ENCODE results near the gene DOCK10. TPM values are rescaled to one million over a fixed set of nuclear protein-coding genes. Genes with fewer than 3 reads are reported as not detected.

DOCK10 gene
- total RNA-seq, 2 donors from 2014 or later, result 2.0 to 3.4 TPM

GRCh38 chr2:224832207-224832606 is 210.1 kb downstream of the DOCK10 start:
- H3K4me3 ChIP-seq, result no peak overlapping the region
- TF ChIP-seq, protein P1, sequence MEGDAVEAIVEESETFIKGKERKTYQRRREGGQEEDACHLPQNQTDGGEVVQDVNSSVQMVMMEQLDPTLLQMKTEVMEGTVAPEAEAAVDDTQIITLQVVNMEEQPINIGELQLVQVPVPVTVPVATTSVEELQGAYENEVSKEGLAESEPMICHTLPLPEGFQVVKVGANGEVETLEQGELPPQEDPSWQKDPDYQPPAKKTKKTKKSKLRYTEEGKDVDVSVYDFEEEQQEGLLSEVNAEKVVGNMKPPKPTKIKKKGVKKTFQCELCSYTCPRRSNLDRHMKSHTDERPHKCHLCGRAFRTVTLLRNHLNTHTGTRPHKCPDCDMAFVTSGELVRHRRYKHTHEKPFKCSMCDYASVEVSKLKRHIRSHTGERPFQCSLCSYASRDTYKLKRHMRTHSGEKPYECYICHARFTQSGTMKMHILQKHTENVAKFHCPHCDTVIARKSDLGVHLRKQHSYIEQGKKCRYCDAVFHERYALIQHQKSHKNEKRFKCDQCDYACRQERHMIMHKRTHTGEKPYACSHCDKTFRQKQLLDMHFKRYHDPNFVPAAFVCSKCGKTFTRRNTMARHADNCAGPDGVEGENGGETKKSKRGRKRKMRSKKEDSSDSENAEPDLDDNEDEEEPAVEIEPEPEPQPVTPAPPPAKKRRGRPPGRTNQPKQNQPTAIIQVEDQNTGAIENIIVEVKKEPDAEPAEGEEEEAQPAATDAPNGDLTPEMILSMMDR (IDR thresholded peaks at IDR 0.05), result no peak
- TF ChIP-seq POLR2A (IDR thresholded peaks at IDR 0.05), result no peak
- DNase-seq (no peak), ATAC-seq (no peak)
- H3K27me3 ChIP-seq, result no peaks in the 10 kb centered on the region
- intact Hi-C loops (cut with DNase I), result no loop called here
- no peaks in the 10 kb centered on the region for H3K36me3 ChIP-seq (replicated peaks in 1 of 2; ENCODE audit: insufficient read depth in 1 of 2, low read depth in 2 of 2)
- WGBS, 2 donors, result 52 to 66% methylated on average over 3 of the region's 3 CpGs
- no peaks in the 10 kb centered on the region for H3K4me1 ChIP-seq
- H3K27ac ChIP-seq, result no peak overlapping the region
- no peaks in the 10 kb centered on the region for H3K9me3 ChIP-seq

DNA sequence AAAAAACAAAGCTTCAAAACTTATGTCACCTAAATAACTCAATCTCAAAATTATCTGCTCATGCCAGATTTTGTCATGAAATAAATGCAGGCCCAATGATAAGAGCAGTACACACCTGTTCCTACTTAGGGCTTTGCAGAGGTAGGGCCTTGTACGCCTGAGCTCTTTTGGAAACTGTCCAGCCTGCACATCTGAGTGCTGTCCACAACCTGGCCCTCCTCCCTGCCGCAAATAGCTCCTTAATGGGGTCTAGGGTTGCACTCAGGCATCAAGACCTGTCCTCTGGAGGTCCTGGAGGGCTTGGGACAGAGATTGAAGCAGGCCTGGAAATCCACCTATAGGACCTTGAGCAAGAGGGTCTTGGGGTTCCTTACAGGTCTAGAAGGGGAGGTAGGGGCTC is 210.7 kb downstream of the DOCK10 start:
- Histone ChIP-seq H3K4me3 (no peak overlapping the region), H3K36me3 (replicated peaks in 1 of 2; ENCODE audit: insufficient read depth in 1 of 2, low read depth in 2 of 2) (no peaks in the 10 kb centered on the region), H3K27ac (no peak overlapping the region), H3K27me3 (no peaks in the 10 kb centered on the region), H3K4me1 (no peaks in the 10 kb centered on the region), H3K9me3 (no peaks in the 10 kb centered on the region)
- ATAC-seq, result no peak
- intact Hi-C loops (cut with DNase I), result no loop called here
- DNase-seq, result no peak
- WGBS, 2 donors, result 46 to 56% methylated on average over 2 of the region's 2 CpGs
- TF ChIP-seq POLR2A (IDR thresholded peaks at IDR 0.05), result no peak
- TF ChIP-seq, protein P1 (IDR thresholded peaks at IDR 0.05), result no peak

DNA sequence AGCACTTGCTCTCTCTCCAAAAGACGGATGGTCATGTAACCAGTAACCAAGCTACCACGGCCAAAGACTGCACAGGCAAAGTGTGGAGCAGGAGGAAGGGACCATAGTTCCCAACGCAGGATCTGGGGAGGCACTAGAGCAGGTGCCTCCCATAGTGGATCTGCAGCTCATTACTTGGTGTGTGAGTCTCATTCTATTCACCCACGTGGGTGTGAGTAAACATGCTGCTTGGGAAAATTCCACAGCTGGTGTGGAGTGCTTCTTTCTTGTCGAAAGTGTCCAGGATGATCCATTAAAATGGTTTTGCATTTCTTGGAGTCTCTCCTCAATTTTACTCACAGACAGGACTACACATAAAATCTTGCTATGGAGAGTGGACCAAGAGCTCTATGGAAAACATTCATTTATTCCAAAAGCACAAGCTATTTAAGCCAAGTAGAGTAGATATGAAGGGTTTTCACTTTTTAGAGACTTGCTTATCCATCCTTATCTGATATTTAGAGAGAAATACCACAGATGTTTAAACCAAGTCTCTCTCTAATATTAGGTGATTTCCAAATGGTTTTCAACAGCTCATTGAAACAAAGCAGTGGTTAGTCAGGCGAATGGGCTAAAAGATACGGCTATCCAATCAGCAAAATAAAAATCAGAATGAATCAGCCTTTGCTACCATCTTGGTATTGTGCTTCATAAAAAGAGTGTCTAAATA is 221.8 kb downstream of the DOCK10 start:
- Histone ChIP-seq H3K27ac (no peak overlapping the region), H3K4me3 (no peak overlapping the region), H3K27me3 (no peaks in the 10 kb centered on the region), H3K4me1 (no peaks in the 10 kb centered on the region), H3K9me3 (no peaks in the 10 kb centered on the region), H3K36me3 (replicated peaks in 1 of 2; ENCODE audit: insufficient read depth in 1 of 2, low read depth in 2 of 2) (no peaks in the 10 kb centered on the region)
- TF ChIP-seq POLR2A (IDR thresholded peaks at IDR 0.05), result no peak
- TF ChIP-seq, protein P1 (IDR thresholded peaks at IDR 0.05), result no peak
- WGBS, 2 donors, result 35 to 39% methylated on average over 7 of the region's 7 CpGs
- DNase-seq (no peak), ATAC-seq (no peak)
- intact Hi-C loops (cut with DNase I), result no loop called here

DNA sequence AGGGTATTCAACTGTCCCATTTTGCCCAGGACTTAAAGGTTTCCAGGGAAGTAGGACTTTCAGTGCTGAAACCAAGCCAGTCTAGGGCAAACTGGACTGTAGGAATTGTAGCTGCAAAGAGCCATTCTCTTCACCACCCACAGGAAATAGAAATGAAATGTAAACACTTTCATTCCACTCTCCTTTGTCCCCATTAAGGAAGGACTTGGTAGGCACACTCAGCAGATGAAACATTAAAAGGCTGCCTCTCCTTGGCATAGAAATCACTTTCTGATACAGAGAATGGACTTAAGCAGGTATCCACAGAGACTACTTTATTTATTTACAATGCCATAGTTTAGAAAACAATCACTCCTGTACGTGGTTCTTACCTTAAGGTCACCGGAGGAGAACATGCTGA is 223.2 kb downstream of the DOCK10 start:
- Histone ChIP-seq H3K4me3 (no peak overlapping the region), H3K36me3 (replicated peaks in 1 of 2; ENCODE audit: insufficient read depth in 1 of 2, low read depth in 2 of 2) (no peaks in the 10 kb centered on the region), H3K27me3 (no peaks in the 10 kb centered on the region), H3K4me1 (no peaks in the 10 kb centered on the region), H3K9me3 (no peaks in the 10 kb centered on the region), H3K27ac (no peak overlapping the region)
- ATAC-seq (no peak), DNase-seq (no peak)
- intact Hi-C loops (cut with DNase I), result no loop called here
- no peak for TF ChIP-seq POLR2A (IDR thresholded peaks at IDR 0.05)
- TF ChIP-seq, protein P1 (IDR thresholded peaks at IDR 0.05), result no peak
- WGBS, 2 donors, result 61 to 64% methylated on average over 2 of the region's 2 CpGs

- 55 to 67% methylated on average over 1 of the region's 1 CpG for WGBS, 2 donors
- no peak for ATAC-seq
- no peaks in the 10 kb centered on the region for H3K9me3 ChIP-seq
- TF ChIP-seq, protein P1 (IDR thresholded peaks at IDR 0.05), result no peak
- no peak for TF ChIP-seq POLR2A (IDR thresholded peaks at IDR 0.05)
- no peaks in the 10 kb centered on the region for H3K4me1 ChIP-seq
- H3K27me3 ChIP-seq, result no peaks in the 10 kb centered on the region
- no peak overlapping the region for H3K27ac ChIP-seq
- no peak for DNase-seq
- intact Hi-C loops (cut with DNase I), result no loop called here
- H3K36me3 ChIP-seq (replicated peaks in 1 of 2; ENCODE audit: insufficient read depth in 1 of 2, low read depth in 2 of 2), result no peaks in the 10 kb centered on the region
- H3K4me3 ChIP-seq, result no peak overlapping the region
Measured at GRCh38 chr2:224817676-224818075, 224.6 kb downstream of the DOCK10 start.
